SKM-1 (cell line): Measurements from ENCODE around the gene RNF113B.

Source experiments
- DNase-seq: peaks from one replicate; lab custom pipeline; 2025; ENCODE audit not compliant: unreplicated experiment; lab: John Stamatoyannopoulos, UW

Gene RNF113B

GRCh38 chr13:98204546-98204945 is 27.5 kb upstream of the RNF113B start:
- no peak for DNase-seq

GRCh38 chr13:98203646-98204326 is 26.7 kb upstream of the RNF113B start:
- DNase-seq = no peak

- no peak for DNase-seq
These were observed 24.9 kb upstream of the RNF113B start for GRCh38 chr13:98201984-98202383.

- no peak for DNase-seq
These were observed 24.1 kb upstream of the RNF113B start for GRCh38 chr13:98201189-98201588.

GRCh38 chr13:98200211-98200878 is 23.3 kb upstream of the RNF113B start:
- no peak for DNase-seq

GRCh38 chr13:98199480-98199879 is 22.4 kb upstream of the RNF113B start:
- DNase-seq = no peak

- no peak for DNase-seq
These were observed 21.6 kb upstream of the RNF113B start for GRCh38 chr13:98198683-98199082.

GRCh38 chr13:98195054-98195791 is 18.2 kb upstream of the RNF113B start:
- no peak for DNase-seq

GRCh38 chr13:98192008-98192407 is 14.9 kb upstream of the RNF113B start:
- DNase-seq = no peak

- no peak for DNase-seq
These were observed 13.9 kb upstream of the RNF113B start for GRCh38 chr13:98190889-98191444.

- DNase-seq = no peak
These were observed 12.9 kb upstream of the RNF113B start for GRCh38 chr13:98189841-98190505.

- DNase-seq = no peak
These were observed 11.6 kb upstream of the RNF113B start for GRCh38 chr13:98188544-98189166.

GRCh38 chr13:98187965-98188261 is 10.8 kb upstream of the RNF113B start:
- DNase-seq = no peak

- no peak for DNase-seq
These were observed 10.3 kb upstream of the RNF113B start for GRCh38 chr13:98187155-98187964.

- DNase-seq = no peak
These were observed 7.7 kb upstream of the RNF113B start for GRCh38 chr13:98184792-98185191.

- no peak for DNase-seq
These were observed 5.5 kb upstream of the RNF113B start for GRCh38 chr13:98182589-98182988.

GRCh38 chr13:98182153-98182552 is 5.1 kb upstream of the RNF113B start:
- DNase-seq = no peak

- no peak for DNase-seq
These were observed 4.2 kb upstream of the RNF113B start for GRCh38 chr13:98181111-98181815.

- no peak for DNase-seq
These were observed 3.0 kb upstream of the RNF113B start for GRCh38 chr13:98180092-98180491.

- DNase-seq = no peak
These were observed 1.2 kb downstream of the RNF113B start for GRCh38 chr13:98175823-98176222.
